K562 (cell line): ENCODE data around the gene HOXB6. TPM values are rescaled to one million over a fixed set of nuclear protein-coding genes. Genes with fewer than 3 reads are reported as not detected.
A peak's percentile ranks its signal among the peaks of the same experiment; 100 is the strongest.

Experiments used
- ARID3A ChIP-seq: IDR thresholded peaks from 2 replicates; pipeline ENCODE4 v1.6.1; 2012; ENCODE audit warnings: low read depth, low read length, improper control_type of control experiment, borderline replicate concordance
- E2F3 ChIP-seq: fragments of 250-450 bp; sonication (Bioruptor Pico); IDR thresholded peaks from 2 replicates; pipeline ENCODE4 v1.4.0; 2020; ENCODE audit warnings: mild to moderate bottlenecking
- KLF6 ChIP-seq: fragments of 250-450 bp; sonication (Bioruptor Pico); IDR thresholded peaks from 2 replicates; pipeline ENCODE4 v1.4.0; 2020; ENCODE audit warnings: mild to moderate bottlenecking, moderate library complexity, borderline replicate concordance
- MBD1 ChIP-seq: fragments of 250-450 bp; sonication (Bioruptor Pico); IDR thresholded peaks from 2 replicates; pipeline ENCODE4 v1.8.0; 2022; ENCODE audit warnings: inconsistent platforms
- PPARD ChIP-seq: fragments of 250-450 bp; sonication (Bioruptor Pico); IDR thresholded peaks from 2 replicates; pipeline ENCODE4 v1.8.0; 2022; ENCODE audit warnings: inconsistent platforms, mild to moderate bottlenecking, moderate library complexity
- RBM14 ChIP-seq: fragments of 200-400 bp; formaldehyde crosslinking; IDR thresholded peaks from 2 replicates; pipeline ENCODE4 v1.6.1; 2018; ENCODE audit warnings: low read depth, mild to moderate bottlenecking, low read length, moderate library complexity, borderline replicate concordance; ENCODE audit not compliant: insufficient read depth
- RBM25 ChIP-seq: fragments of 200-400 bp; formaldehyde crosslinking; IDR thresholded peaks from 2 replicates; pipeline ENCODE4 v1.6.1; 2018; ENCODE audit warnings: low read length, low read depth, moderate library complexity; ENCODE audit not compliant: severe bottlenecking
- ZNF444 ChIP-seq: fragments of 250-450 bp; sonication (Bioruptor Pico); IDR thresholded peaks from 2 replicates; pipeline ENCODE4 v1.4.0; 2020; ENCODE audit warnings: mild to moderate bottlenecking, moderate library complexity
- ZNF445 ChIP-seq: fragments of 250-450 bp; sonication (Bioruptor Pico); IDR thresholded peaks from 2 replicates; pipeline ENCODE4 v1.4.0; 2020; ENCODE audit warnings: low read depth, mild to moderate bottlenecking, moderate library complexity
- polyA plus RNA-seq, 8 experiments: library from polyadenylated mRNA; depleted of rRNA in 4 of 8; stranded (reverse) in 5 of 8; unstranded in 3 of 8; fragments of >200 nt; fragmentation: Nextera tagmentation in 2 of 8; fragmentation: Illumina TruSeq in 1 of 8; extraction: Ambion mirVana in 2 of 8; extraction: Trizol in 1 of 8; gene quantifications; 2 replicates each; pipeline versions ENCODE4 v1.2.1 to v1.2.3, GENCODE V29; 2011 to 2014; ENCODE audit warnings: inconsistent platforms in 1 of 8, missing spikeins in 1 of 8
- total RNA-seq, 7 experiments: library from RNA; depleted of rRNA in 6 of 7; stranded (reverse); fragments of >200 nt in 6 of 7; fragmentation: Illumina TruSeq in 2 of 7; extraction: Trizol in 2 of 7; gene quantifications; 2 replicates each; pipeline versions ENCODE4 v1.2.1 to v1.2.3, GENCODE V29; 2011 to 2021; ENCODE audit warnings: low replicate concordance in 1 of 7
- TF ChIP-seq, protein P1 (sequence below): fragments of 250-450 bp; sonication (Bioruptor Pico); IDR thresholded peaks from 2 replicates; pipeline ENCODE4 v1.4.0; 2020
- TF ChIP-seq, protein P2 (sequence below): fragments of 250-450 bp; sonication (Bioruptor Pico); IDR thresholded peaks from 2 replicates; pipeline ENCODE4 v1.5.0; 2021
- TF ChIP-seq, protein P3 (sequence below): fragments of 450-650 bp; formaldehyde crosslinking; conservative IDR thresholded peaks from 2 replicates; pipeline ENCODE4 v1.4.0; 2022; ENCODE audit warnings: mild to moderate bottlenecking, missing genetic modification characterization

HOXB6 gene
- total and polyA plus RNA-seq, 9 of the 15 experiments (the other 6 are each of a cell fraction or from before 2014, with no cell fraction given): 1.2 to 14.8 (median 4.9) TPM

DNA sequence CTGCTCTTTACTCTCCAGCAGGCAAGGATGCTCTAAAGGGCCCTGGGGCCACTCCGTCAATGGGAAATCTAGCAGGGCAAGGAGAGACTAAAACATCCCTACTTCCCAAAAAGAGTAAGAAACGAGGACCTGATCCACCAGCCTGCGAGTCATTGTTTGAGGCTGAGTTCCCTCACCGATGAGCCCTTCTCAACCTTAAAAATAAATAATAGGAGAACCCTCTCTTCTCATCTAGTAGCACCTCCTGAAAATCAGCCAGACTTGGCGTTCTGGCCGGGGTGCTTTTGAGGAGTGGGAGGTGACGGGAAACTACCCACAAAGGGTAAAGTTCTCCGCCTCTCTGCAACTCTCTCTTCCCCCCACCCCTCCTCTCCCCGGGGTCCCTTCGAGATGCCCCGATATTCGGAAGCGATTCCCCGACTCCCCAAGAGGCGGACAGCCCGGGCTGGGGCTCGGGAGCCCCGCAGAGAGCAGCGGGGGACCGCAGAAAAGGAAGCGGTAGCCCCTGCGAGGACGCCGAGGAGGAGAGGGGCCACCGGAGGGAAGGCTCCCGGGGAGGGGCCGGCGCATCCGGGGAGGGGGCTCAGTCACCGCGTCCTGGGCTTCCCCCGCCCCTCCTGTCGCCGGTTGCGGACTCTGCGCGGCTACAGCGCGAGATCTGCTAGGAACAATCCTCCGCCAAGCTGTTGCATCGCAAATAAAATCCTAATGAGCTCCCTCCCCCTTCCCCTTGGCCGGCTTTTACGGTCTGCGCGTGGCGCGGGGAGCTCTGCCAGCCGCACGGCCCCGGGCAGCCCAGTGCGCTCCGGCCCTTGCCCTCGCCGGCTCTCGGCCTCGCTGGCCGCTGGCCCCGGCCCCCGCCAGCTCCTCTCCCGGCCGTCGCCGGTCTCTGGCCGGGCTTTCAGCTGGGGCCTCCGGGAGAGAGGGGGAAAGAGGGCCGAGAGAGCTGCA is 20.0 kb upstream of the HOXB6 start (continued):
- TF ChIP-seq ZNF445 (CRISPR knock-in tag) (no peak), RBM25 (no peak), RBM14 (0 out of 2 replicates have a peak, but pooled peaks have one; percentile 88), ZNF444 (no peak), E2F3 (no peak), MBD1 (CRISPR knock-in tag) (no peak), KLF6 (CRISPR knock-in tag) (no peak), ARID3A (no peak), PPARD (CRISPR knock-in tag) (no peak)
- TF ChIP-seq, protein P1, sequence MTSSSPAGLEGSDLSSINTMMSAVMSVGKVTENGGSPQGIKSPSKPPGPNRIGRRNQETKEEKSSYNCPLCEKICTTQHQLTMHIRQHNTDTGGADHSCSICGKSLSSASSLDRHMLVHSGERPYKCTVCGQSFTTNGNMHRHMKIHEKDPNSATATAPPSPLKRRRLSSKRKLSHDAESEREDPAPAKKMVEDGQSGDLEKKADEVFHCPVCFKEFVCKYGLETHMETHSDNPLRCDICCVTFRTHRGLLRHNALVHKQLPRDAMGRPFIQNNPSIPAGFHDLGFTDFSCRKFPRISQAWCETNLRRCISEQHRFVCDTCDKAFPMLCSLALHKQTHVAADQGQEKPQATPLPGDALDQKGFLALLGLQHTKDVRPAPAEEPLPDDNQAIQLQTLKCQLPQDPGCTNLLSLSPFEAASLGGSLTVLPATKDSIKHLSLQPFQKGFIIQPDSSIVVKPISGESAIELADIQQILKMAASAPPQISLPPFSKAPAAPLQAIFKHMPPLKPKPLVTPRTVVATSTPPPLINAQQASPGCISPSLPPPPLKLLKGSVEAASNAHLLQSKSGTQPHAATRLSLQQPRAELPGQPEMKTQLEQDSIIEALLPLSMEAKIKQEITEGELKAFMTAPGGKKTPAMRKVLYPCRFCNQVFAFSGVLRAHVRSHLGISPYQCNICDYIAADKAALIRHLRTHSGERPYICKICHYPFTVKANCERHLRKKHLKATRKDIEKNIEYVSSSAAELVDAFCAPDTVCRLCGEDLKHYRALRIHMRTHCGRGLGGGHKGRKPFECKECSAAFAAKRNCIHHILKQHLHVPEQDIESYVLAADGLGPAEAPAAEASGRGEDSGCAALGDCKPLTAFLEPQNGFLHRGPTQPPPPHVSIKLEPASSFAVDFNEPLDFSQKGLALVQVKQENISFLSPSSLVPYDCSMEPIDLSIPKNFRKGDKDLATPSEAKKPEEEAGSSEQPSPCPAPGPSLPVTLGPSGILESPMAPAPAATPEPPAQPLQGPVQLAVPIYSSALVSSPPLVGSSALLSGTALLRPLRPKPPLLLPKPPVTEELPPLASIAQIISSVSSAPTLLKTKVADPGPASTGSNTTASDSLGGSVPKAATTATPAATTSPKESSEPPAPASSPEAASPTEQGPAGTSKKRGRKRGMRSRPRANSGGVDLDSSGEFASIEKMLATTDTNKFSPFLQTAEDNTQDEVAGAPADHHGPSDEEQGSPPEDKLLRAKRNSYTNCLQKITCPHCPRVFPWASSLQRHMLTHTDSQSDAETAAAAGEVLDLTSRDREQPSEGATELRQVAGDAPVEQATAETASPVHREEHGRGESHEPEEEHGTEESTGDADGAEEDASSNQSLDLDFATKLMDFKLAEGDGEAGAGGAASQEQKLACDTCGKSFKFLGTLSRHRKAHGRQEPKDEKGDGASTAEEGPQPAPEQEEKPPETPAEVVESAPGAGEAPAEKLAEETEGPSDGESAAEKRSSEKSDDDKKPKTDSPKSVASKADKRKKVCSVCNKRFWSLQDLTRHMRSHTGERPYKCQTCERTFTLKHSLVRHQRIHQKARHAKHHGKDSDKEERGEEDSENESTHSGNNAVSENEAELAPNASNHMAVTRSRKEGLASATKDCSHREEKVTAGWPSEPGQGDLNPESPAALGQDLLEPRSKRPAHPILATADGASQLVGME (CRISPR knock-in tag): no peak
- TF ChIP-seq, protein P2, sequence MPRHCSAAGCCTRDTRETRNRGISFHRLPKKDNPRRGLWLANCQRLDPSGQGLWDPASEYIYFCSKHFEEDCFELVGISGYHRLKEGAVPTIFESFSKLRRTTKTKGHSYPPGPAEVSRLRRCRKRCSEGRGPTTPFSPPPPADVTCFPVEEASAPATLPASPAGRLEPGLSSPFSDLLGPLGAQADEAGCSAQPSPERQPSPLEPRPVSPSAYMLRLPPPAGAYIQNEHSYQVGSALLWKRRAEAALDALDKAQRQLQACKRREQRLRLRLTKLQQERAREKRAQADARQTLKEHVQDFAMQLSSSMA: no peak
- TF ChIP-seq, protein P3, sequence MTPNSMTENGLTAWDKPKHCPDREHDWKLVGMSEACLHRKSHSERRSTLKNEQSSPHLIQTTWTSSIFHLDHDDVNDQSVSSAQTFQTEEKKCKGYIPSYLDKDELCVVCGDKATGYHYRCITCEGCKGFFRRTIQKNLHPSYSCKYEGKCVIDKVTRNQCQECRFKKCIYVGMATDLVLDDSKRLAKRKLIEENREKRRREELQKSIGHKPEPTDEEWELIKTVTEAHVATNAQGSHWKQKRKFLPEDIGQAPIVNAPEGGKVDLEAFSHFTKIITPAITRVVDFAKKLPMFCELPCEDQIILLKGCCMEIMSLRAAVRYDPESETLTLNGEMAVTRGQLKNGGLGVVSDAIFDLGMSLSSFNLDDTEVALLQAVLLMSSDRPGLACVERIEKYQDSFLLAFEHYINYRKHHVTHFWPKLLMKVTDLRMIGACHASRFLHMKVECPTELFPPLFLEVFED (CRISPR knock-in tag): no peak
